Activated naive CD8-positive, alpha-beta T cell (primary cell): ENCODE results near the gene ANKRD16.

ENCODE experiments used
- H3K27ac Mint-ChIP-seq: one replicate; pipeline ENCODE4 v1.8.0; 2021; ENCODE audit warnings: mixed read lengths
- H3K27me3 Mint-ChIP-seq: one replicate; pipeline ENCODE4 v1.8.0; 2021; ENCODE audit warnings: mixed read lengths
- H3K36me3 Mint-ChIP-seq: one replicate; pipeline ENCODE4 v1.8.0; 2021; ENCODE audit warnings: mixed read lengths
- H3K4me1 Mint-ChIP-seq: one replicate; pipeline ENCODE4 v1.8.0; 2021; ENCODE audit warnings: low read depth, mixed read lengths
- H3K4me3 Mint-ChIP-seq: one replicate; pipeline ENCODE4 v1.8.0; 2021; ENCODE audit warnings: mild to moderate bottlenecking, mixed read lengths
- H3K9me3 Mint-ChIP-seq: one replicate; pipeline ENCODE4 v1.8.0; 2021; ENCODE audit warnings: low read depth, mixed read lengths

Gene ANKRD16

GRCh38 chr10:5889624-5890451 lies at the start of gene ANKRD16, which contains the start of gene FBH1:
Gene ANKRD16, minus strand, starts transcription at chr10:5889893. Its CDS starts 539 bp downstream, at chr10:5889354.
Gene FBH1, plus strand, starts transcription at chr10:5890243. Its CDS starts 103 bp downstream, at chr10:5890346.
- peak within 1 kb of the TSS; percentile 97 for H3K4me3 Mint-ChIP-seq
- peak within 1 kb of the TSS; percentile 84 for H3K27ac Mint-ChIP-seq
- H3K4me1 Mint-ChIP-seq, result peaks cover 45% of the 10 kb centered on the region
- no peaks in the 10 kb centered on the region for H3K9me3 Mint-ChIP-seq
- peaks cover 6% of the 10 kb centered on the region for H3K36me3 Mint-ChIP-seq
- no peaks in the 10 kb centered on the region for H3K27me3 Mint-ChIP-seq

GRCh38 chr10:5938291-5938690 lies 48.6 kb upstream of the ANKRD16 start:
- H3K9me3 Mint-ChIP-seq, result no peaks in the 10 kb centered on the region
- H3K27me3 Mint-ChIP-seq, result no peaks in the 10 kb centered on the region
- no peak overlapping the region for H3K27ac Mint-ChIP-seq
- H3K4me3 Mint-ChIP-seq, result no peak overlapping the region
- no peaks in the 10 kb centered on the region for H3K4me1 Mint-ChIP-seq
- H3K36me3 Mint-ChIP-seq, result peaks cover 13% of the 10 kb centered on the region

- no peaks in the 10 kb centered on the region for H3K4me1 Mint-ChIP-seq
- H3K4me3 Mint-ChIP-seq, result no peak overlapping the region
- H3K9me3 Mint-ChIP-seq, result no peaks in the 10 kb centered on the region
- H3K27me3 Mint-ChIP-seq, result no peaks in the 10 kb centered on the region
- H3K27ac Mint-ChIP-seq, result no peak overlapping the region
- peaks cover 13% of the 10 kb centered on the region for H3K36me3 Mint-ChIP-seq
These were observed 47.3 kb upstream of the ANKRD16 start for GRCh38 chr10:5937016-5937415.

GRCh38 chr10:5935628-5936027 lies 45.9 kb upstream of the ANKRD16 start:
- peaks cover 13% of the 10 kb centered on the region for H3K36me3 Mint-ChIP-seq
- no peaks in the 10 kb centered on the region for H3K27me3 Mint-ChIP-seq
- H3K4me1 Mint-ChIP-seq, result no peaks in the 10 kb centered on the region
- no peak overlapping the region for H3K4me3 Mint-ChIP-seq
- no peak overlapping the region for H3K27ac Mint-ChIP-seq
- no peaks in the 10 kb centered on the region for H3K9me3 Mint-ChIP-seq

- Mint-ChIP-seq H3K36me3 (peaks cover 13% of the 10 kb centered on the region), H3K4me1 (no peaks in the 10 kb centered on the region), H3K4me3 (no peak overlapping the region), H3K9me3 (no peaks in the 10 kb centered on the region), H3K27me3 (no peaks in the 10 kb centered on the region), H3K27ac (no peak overlapping the region)
These were observed 44.3 kb upstream of the ANKRD16 start for GRCh38 chr10:5933909-5934546.

- Mint-ChIP-seq H3K4me3 (no peak overlapping the region), H3K9me3 (no peaks in the 10 kb centered on the region), H3K27me3 (no peaks in the 10 kb centered on the region), H3K4me1 (no peaks in the 10 kb centered on the region), H3K27ac (no peak overlapping the region), H3K36me3 (peaks cover 2% of the 10 kb centered on the region)
These were observed 42.7 kb upstream of the ANKRD16 start for GRCh38 chr10:5932345-5932744.

- H3K36me3 Mint-ChIP-seq, result peaks cover 3% of the 10 kb centered on the region
- no peaks in the 10 kb centered on the region for H3K9me3 Mint-ChIP-seq
- H3K27ac Mint-ChIP-seq, result no peak overlapping the region
- no peaks in the 10 kb centered on the region for H3K4me1 Mint-ChIP-seq
- no peak overlapping the region for H3K4me3 Mint-ChIP-seq
- no peaks in the 10 kb centered on the region for H3K27me3 Mint-ChIP-seq
These were observed 40.6 kb upstream of the ANKRD16 start for GRCh38 chr10:5930272-5930671.

GRCh38 chr10:5929442-5929841 lies 39.7 kb upstream of the ANKRD16 start:
- no peaks in the 10 kb centered on the region for H3K9me3 Mint-ChIP-seq
- H3K4me3 Mint-ChIP-seq, result no peak overlapping the region
- H3K4me1 Mint-ChIP-seq, result no peaks in the 10 kb centered on the region
- H3K27me3 Mint-ChIP-seq, result no peaks in the 10 kb centered on the region
- peaks cover 6% of the 10 kb centered on the region for H3K36me3 Mint-ChIP-seq
- no peak overlapping the region for H3K27ac Mint-ChIP-seq

- H3K27ac Mint-ChIP-seq, result no peak overlapping the region
- H3K36me3 Mint-ChIP-seq, result peaks cover 8% of the 10 kb centered on the region
- no peaks in the 10 kb centered on the region for H3K9me3 Mint-ChIP-seq
- H3K4me3 Mint-ChIP-seq, result no peak overlapping the region
- no peaks in the 10 kb centered on the region for H3K4me1 Mint-ChIP-seq
- H3K27me3 Mint-ChIP-seq, result no peaks in the 10 kb centered on the region
These were observed 37.6 kb upstream of the ANKRD16 start for GRCh38 chr10:5927306-5927705.

- Mint-ChIP-seq H3K36me3 (peaks cover 12% of the 10 kb centered on the region), H3K4me1 (no peaks in the 10 kb centered on the region), H3K27ac (no peak overlapping the region), H3K27me3 (no peaks in the 10 kb centered on the region), H3K4me3 (no peak overlapping the region), H3K9me3 (no peaks in the 10 kb centered on the region)
These were observed 35.2 kb upstream of the ANKRD16 start for GRCh38 chr10:5924889-5925288.

GRCh38 chr10:5921746-5922145 lies 32.1 kb upstream of the ANKRD16 start:
- no peak overlapping the region for H3K4me3 Mint-ChIP-seq
- H3K9me3 Mint-ChIP-seq, result no peaks in the 10 kb centered on the region
- H3K27me3 Mint-ChIP-seq, result no peaks in the 10 kb centered on the region
- H3K36me3 Mint-ChIP-seq, result peaks cover 12% of the 10 kb centered on the region
- H3K27ac Mint-ChIP-seq, result no peak overlapping the region
- no peaks in the 10 kb centered on the region for H3K4me1 Mint-ChIP-seq

GRCh38 chr10:5919568-5919967 lies 29.9 kb upstream of the ANKRD16 start:
- H3K27ac Mint-ChIP-seq, result no peak overlapping the region
- no peak overlapping the region for H3K4me3 Mint-ChIP-seq
- no peaks in the 10 kb centered on the region for H3K4me1 Mint-ChIP-seq
- H3K36me3 Mint-ChIP-seq, result peaks cover 12% of the 10 kb centered on the region
- H3K27me3 Mint-ChIP-seq, result no peaks in the 10 kb centered on the region
- no peaks in the 10 kb centered on the region for H3K9me3 Mint-ChIP-seq

- Mint-ChIP-seq H3K4me3 (no peak overlapping the region), H3K9me3 (no peaks in the 10 kb centered on the region), H3K4me1 (no peaks in the 10 kb centered on the region), H3K27ac (no peak overlapping the region), H3K27me3 (no peaks in the 10 kb centered on the region), H3K36me3 (peaks cover 11% of the 10 kb centered on the region)
These were observed 29.1 kb upstream of the ANKRD16 start for GRCh38 chr10:5918763-5919162.

GRCh38 chr10:5917305-5917704 lies 27.6 kb upstream of the ANKRD16 start:
- Mint-ChIP-seq H3K4me3 (no peak overlapping the region), H3K27ac (no peak overlapping the region), H3K9me3 (no peaks in the 10 kb centered on the region), H3K27me3 (no peaks in the 10 kb centered on the region), H3K4me1 (no peaks in the 10 kb centered on the region), H3K36me3 (peaks cover 10% of the 10 kb centered on the region)

- Mint-ChIP-seq H3K9me3 (no peaks in the 10 kb centered on the region), H3K27ac (no peak overlapping the region), H3K36me3 (peaks cover 10% of the 10 kb centered on the region), H3K4me1 (peaks cover 3% of the 10 kb centered on the region), H3K27me3 (no peaks in the 10 kb centered on the region), H3K4me3 (no peak overlapping the region)
These were observed 25.8 kb upstream of the ANKRD16 start for GRCh38 chr10:5915451-5915850.
